Measurements from ENCODE around the gene CSMD2. TPM values are rescaled to one million over a fixed set of nuclear protein-coding genes. Genes with fewer than 3 reads are reported as not detected.

CSMD2 gene
- total and polyA plus RNA-seq, 2 experiments from 2014 or later, result 5.3 to 16.6 TPM

- TF ChIP-seq ZNF462 (CRISPR knock-in tag; IDR thresholded peaks at IDR 0.05) (no peak), ZNF331 (CRISPR knock-in tag; IDR thresholded peaks at IDR 0.05; ENCODE audit: low read depth) (no peak), EZH2 (IDR thresholded peaks at IDR 0.05; ENCODE audit: low read depth, unreplicated experiment) (no peak), ETS1 (IDR thresholded peaks at IDR 0.05) (no peak)
These were observed 239.4 kb downstream of the CSMD2 start (continued) for GRCh38 chr1:33925586-33925985.

- H3K4me2 ChIP-seq, result no peak overlapping the region
- no peaks in the 10 kb centered on the region; the same call in 2 of the 3 replicates for H3K4me1 Mint-ChIP-seq
- H3K27ac Mint-ChIP-seq, result no peak overlapping the region
- H3K79me2 ChIP-seq (replicated peaks; ENCODE audit: insufficient read depth), result no peaks in the 10 kb centered on the region
- H2AFZ ChIP-seq, result no peak overlapping the region
- H3K4me3 Mint-ChIP-seq, result no peak overlapping the region
- H3K36me3 ChIP-seq (ENCODE audit: insufficient read depth), result 0 out of 2 replicates have a peak, but pooled peaks cover 5% of the 10 kb centered on the region
- DNase-seq (ENCODE audit: low spot score) (no peak), ATAC-seq (no peak)
- no peak overlapping the region for H3K4me3 ChIP-seq
- H3K9me2 ChIP-seq (ENCODE audit: insufficient read depth), result peaks cover 11% of the 10 kb centered on the region; the same call in 1 of the 2 replicates
- H3K4me1 ChIP-seq (ENCODE audit: insufficient read depth), result no peaks in the 10 kb centered on the region
- H3K27me3 ChIP-seq (ENCODE audit: insufficient read depth), result no peaks in the 10 kb centered on the region
- no peaks in the 10 kb centered on the region; the same call in none of the 2 replicates for H4K20me1 ChIP-seq (replicated peaks; ENCODE audit: insufficient read depth)
- no peak overlapping the region for H3K27ac ChIP-seq (ENCODE audit: low read depth)
- 0 out of 3 replicates have a peak, but pooled peaks cover 2% of the 10 kb centered on the region for H3K9me3 Mint-ChIP-seq
- peaks cover 36% of the 10 kb centered on the region for H3K36me3 Mint-ChIP-seq (ENCODE audit: low read depth)
- H3F3A ChIP-seq (replicated peaks; ENCODE audit: low read depth), result no peaks in the 10 kb centered on the region
- H3K27me3 Mint-ChIP-seq (ENCODE audit: insufficient read depth, low read depth, poor library complexity), result peaks cover 3% of the 10 kb centered on the region
- TF ChIP-seq POLR2AphosphoS5 (IDR thresholded peaks at IDR 0.05; ENCODE audit: low read depth) (no peak), EZH2 (IDR thresholded peaks at IDR 0.05; ENCODE audit: low read depth, unreplicated experiment) (no peak), CTCF (conservative IDR thresholded peaks at IDR 0.05; ENCODE audit: low read depth in 2 of 2) (no peak), EZH2phosphoT487 (IDR thresholded peaks at IDR 0.05; ENCODE audit: unreplicated experiment) (no peak), ZNF331 (CRISPR knock-in tag; IDR thresholded peaks at IDR 0.05; ENCODE audit: low read depth) (no peak), ZNF114 (CRISPR knock-in tag; IDR thresholded peaks at IDR 0.05) (no peak), CREB1 (CRISPR knock-in tag; IDR thresholded peaks at IDR 0.05; ENCODE audit: low read depth) (no peak), ETS1 (IDR thresholded peaks at IDR 0.05) (no peak), JUNB (IDR thresholded peaks at IDR 0.05; ENCODE audit: unreplicated experiment) (no peak), STAT1 (IDR thresholded peaks at IDR 0.05; ENCODE audit: unreplicated experiment) (no peak)
These were observed 243.7 kb downstream of the CSMD2 start for GRCh38 chr1:33921281-33921680.
